IPS DF 6.9 (cell line): Measurements from ENCODE around the gene S100A4.
"Not testable (repeated sequence)": the region's sequence is repeated elsewhere in the genome, so short reads cannot be mapped to it uniquely, and the experiment has no call there.

ENCODE experiments used
- DNase-seq: peaks from one replicate; pipeline ENCODE4 v3.0.0-alpha.2; 2013; ENCODE audit warnings: low read depth, low spot score
- H3K27ac ChIP-seq: one replicate; pipeline ENCODE4 v1.5.1; 2013; ENCODE audit warnings: low read length, control low read depth
- H3K27me3 ChIP-seq: 2 replicates; pipeline ENCODE4 v1.6.1; 2013; ENCODE audit warnings: mild to moderate bottlenecking, low read length; ENCODE audit not compliant: control insufficient read depth, insufficient read depth
- H3K36me3 ChIP-seq: 2 replicates; pipeline ENCODE4 v1.6.1; 2013; ENCODE audit warnings: low read length; ENCODE audit not compliant: control insufficient read depth, insufficient read depth
- H3K4me1 ChIP-seq: 2 replicates; pipeline ENCODE4 v1.6.1; 2013; ENCODE audit warnings: low read length; ENCODE audit not compliant: control insufficient read depth, insufficient read depth
- H3K4me3 ChIP-seq: 2 replicates; pipeline ENCODE4 v1.5.1; 2013; ENCODE audit warnings: mild to moderate bottlenecking, low read length
- H3K9me3 ChIP-seq: 2 replicates; pipeline ENCODE4 v1.6.1; 2013; ENCODE audit warnings: low read length, inconsistent platforms; ENCODE audit not compliant: control insufficient read depth, insufficient read depth
- WGBS: extraction: QIAGEN DNeasy Blood & Tissue Kit; methylation state at CpG from one replicate; pipeline ENCODE4 v1.1.7; 2013; ENCODE audit warnings: mixed read lengths, missing lambda C conversion rate; ENCODE audit not compliant: insufficient read length, insufficient coverage; 5-methylcytosine and 5-hydroxymethylcytosine counted together

Gene S100A4

DNA sequence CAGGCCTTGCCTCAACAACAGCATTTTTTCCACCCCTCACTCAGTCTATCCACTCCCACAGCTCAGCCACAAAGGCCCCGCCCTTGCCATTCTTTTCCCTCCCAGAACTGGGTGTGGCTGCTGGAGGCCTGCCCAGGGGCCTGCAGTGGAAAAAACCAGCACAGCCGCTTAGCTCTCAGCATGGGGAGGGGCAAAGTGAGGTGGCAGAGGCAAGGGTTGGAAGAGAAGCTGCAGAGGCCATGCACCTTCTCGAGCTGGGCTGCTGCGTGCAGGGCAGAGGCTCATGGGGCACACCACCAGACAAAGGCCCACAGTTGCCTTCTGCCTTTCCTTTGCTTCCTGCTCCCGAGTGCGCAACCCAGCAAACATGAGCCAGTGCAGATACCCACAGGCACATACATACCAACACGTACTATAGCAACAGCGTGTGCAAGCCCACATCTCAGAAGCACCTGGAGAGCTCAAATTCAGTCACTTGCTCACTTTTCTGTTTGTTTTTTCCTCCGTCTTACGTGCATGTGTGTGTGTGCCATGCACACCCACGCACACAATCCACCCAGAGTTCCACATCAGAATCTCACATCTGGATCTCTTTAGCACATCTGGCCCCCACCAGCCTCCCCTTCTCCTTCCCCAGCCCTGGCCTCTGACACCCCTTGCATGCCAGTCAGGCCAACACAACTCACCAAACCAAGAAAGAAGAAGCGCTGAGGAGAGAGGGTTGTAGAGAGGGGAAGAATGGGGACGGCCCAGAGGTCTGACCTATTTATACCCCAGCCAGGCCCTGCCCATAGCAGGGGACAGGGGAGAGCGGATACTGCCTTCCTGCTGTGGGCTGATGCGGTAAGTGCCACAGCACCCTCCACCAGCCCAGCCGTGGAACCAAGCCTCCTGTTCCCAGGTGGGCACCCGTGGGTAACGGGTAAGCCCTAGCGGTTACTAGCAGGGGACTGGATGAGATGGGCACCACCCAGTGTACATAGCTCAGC lies at the start of gene S100A4:
S100A4 (minus strand) TSS at position 740 of the 989 bp plus-strand sequence. CDS start 1,012 bp downstream, outside the sequence.
- no CpG with 5 or more reads among the region's 19 CpGs for WGBS

DNA sequence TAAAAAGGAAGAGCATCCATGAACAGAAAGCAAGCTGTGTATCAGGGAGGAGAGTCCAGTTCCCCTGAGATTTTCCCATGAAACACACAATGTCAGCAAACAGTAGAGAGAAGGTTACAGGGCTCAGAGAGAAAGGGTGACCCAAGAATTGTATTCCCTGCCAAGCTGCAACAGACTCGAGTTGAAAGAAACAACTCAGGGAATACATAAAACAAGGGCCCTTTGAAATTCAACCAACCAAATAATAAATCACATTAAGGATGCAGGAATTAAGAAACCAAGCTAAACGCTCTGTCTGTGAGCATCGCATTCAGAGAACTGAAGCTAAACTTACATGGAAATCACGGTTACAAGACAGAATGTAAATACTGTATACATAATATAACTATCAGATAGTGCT lies 47.1 kb upstream of the S100A4 start:
- Histone ChIP-seq H3K4me1 (no peaks in the 10 kb centered on the region), H3K27ac (no peak overlapping the region), H3K27me3 (no peaks in the 10 kb centered on the region), H3K4me3 (no peak overlapping the region), H3K9me3 (no peaks in the 10 kb centered on the region), H3K36me3 (no peaks in the 10 kb centered on the region)
- WGBS: no CpG with 5 or more reads among the region's 4 CpGs
- DNase-seq: no peak

More for the DNA sequence above, at the start of gene S100A4:
- no peaks in the 10 kb centered on the region for H3K27me3 ChIP-seq
- no peak within 1 kb of the TSS for H3K4me3 ChIP-seq
- DNase-seq: peak; percentile 81
- no peaks in the 10 kb centered on the region for H3K9me3 ChIP-seq
- no peak within 1 kb of the TSS for H3K27ac ChIP-seq
- peaks cover 16% of the 10 kb centered on the region for H3K4me1 ChIP-seq
- no peaks in the 10 kb centered on the region for H3K36me3 ChIP-seq

- H3K4me3 ChIP-seq: no peak overlapping the region
- no CpG with 5 or more reads among the region's 2 CpGs for WGBS
- H3K9me3 ChIP-seq: no peaks in the 10 kb centered on the region
- no peak for DNase-seq
- H3K36me3 ChIP-seq: no peaks in the 10 kb centered on the region
- no peaks in the 10 kb centered on the region for H3K4me1 ChIP-seq
- H3K27ac ChIP-seq: no peak overlapping the region
- no peaks in the 10 kb centered on the region for H3K27me3 ChIP-seq
Observed at GRCh38 chr1:153588482-153588881, 42.9 kb upstream of the S100A4 start.

DNA sequence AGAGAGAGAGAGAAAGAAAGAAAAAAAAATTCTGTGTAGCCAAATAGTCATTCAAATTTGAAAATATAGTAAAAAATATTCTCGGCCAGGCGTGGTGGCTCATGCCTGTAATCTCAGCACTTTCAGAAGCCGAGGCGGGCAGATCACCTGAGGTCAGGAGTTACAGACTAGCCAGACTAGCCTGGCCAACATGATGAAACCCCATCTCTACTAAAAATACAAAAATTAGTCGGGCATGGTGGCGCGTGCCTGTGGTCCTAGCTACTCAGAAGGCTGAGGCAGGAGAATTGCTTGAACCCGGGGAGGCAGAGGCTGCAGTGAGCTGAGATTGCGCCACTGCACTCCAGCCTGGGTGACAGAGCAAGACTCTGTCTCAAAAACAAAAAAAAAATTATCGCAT lies 42.4 kb upstream of the S100A4 start:
- not testable (repeated sequence) for H3K9me3 ChIP-seq, H3K27ac ChIP-seq, H3K4me3 ChIP-seq, H3K27me3 ChIP-seq, DNase-seq, H3K4me1 ChIP-seq, H3K36me3 ChIP-seq
- WGBS: no CpG with 5 or more reads among the region's 10 CpGs

DNA sequence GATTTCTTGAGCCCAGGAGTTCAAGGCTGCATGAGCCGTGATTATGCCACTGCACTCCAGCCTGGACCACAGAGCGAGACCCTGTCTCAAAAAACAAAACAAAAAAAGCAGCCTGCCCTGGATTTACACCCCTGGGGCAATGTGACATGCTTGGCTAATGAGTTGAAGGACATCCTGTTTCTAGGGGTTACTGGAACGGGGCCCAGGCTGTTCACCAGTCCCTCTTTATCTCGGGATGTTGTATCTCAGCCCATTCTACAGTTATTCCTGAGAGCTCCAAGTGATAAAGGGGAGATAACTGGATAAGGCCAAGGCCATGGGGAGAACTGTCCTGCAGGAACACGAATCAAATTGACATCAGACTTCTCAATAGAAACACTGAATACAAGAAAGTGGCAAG lies 41.7 kb upstream of the S100A4 start:
- Histone ChIP-seq H3K27me3 (no peaks in the 10 kb centered on the region), H3K4me3 (no peak overlapping the region), H3K4me1 (no peaks in the 10 kb centered on the region), H3K9me3 (no peaks in the 10 kb centered on the region), H3K36me3 (no peaks in the 10 kb centered on the region), H3K27ac (no peak overlapping the region)
- no peak for DNase-seq
- no CpG with 5 or more reads among the region's 5 CpGs for WGBS

- Histone ChIP-seq H3K36me3 (no peaks in the 10 kb centered on the region), H3K27ac (no peak overlapping the region)
- no CpG with 5 or more reads among the region's 1 CpG for WGBS
Observed at GRCh38 chr1:153586347-153586746, 40.7 kb upstream of the S100A4 start.

GRCh38 chr1:153585006-153585405 lies 39.4 kb upstream of the S100A4 start:
- Histone ChIP-seq H3K27me3 (no peaks in the 10 kb centered on the region), H3K4me1 (no peaks in the 10 kb centered on the region), H3K36me3 (no peaks in the 10 kb centered on the region), H3K27ac (no peak overlapping the region), H3K9me3 (no peaks in the 10 kb centered on the region), H3K4me3 (no peak overlapping the region)
- no CpG with 5 or more reads among the region's 1 CpG for WGBS
- no peak for DNase-seq

More at GRCh38 chr1:153586347-153586746, 40.7 kb upstream of the S100A4 start:
- Histone ChIP-seq H3K27me3 (no peaks in the 10 kb centered on the region), H3K4me1 (no peaks in the 10 kb centered on the region), H3K9me3 (no peaks in the 10 kb centered on the region), H3K4me3 (no peak overlapping the region)
- no peak for DNase-seq

GRCh38 chr1:153583976-153584375 lies 38.4 kb upstream of the S100A4 start:
- Histone ChIP-seq H3K4me1 (no peaks in the 10 kb centered on the region), H3K36me3 (no peaks in the 10 kb centered on the region), H3K27me3 (no peaks in the 10 kb centered on the region), H3K27ac (no peak overlapping the region), H3K9me3 (no peaks in the 10 kb centered on the region), H3K4me3 (no peak overlapping the region)
- DNase-seq: no peak
- no CpG with 5 or more reads among the region's 2 CpGs for WGBS

- no CpG with 5 or more reads among the region's 3 CpGs for WGBS
- H3K4me3 ChIP-seq: not testable (repeated sequence)
Observed at GRCh38 chr1:153583514-153583913, 37.9 kb upstream of the S100A4 start.

GRCh38 chr1:153582836-153583235 lies 37.2 kb upstream of the S100A4 start:
- not testable (repeated sequence) for H3K4me3 ChIP-seq, H3K9me3 ChIP-seq, DNase-seq, H3K27me3 ChIP-seq, H3K4me1 ChIP-seq, H3K36me3 ChIP-seq, H3K27ac ChIP-seq
- no CpG with 5 or more reads among the region's 34 CpGs for WGBS

More at GRCh38 chr1:153583514-153583913, 37.9 kb upstream of the S100A4 start:
- H3K4me1 ChIP-seq, H3K27me3 ChIP-seq, H3K36me3 ChIP-seq, H3K27ac ChIP-seq, H3K9me3 ChIP-seq, DNase-seq: not testable (repeated sequence)
